ENCODE measurements around the gene COL6A1. TPM values are rescaled to one million over a fixed set of nuclear protein-coding genes. Genes with fewer than 3 reads are reported as not detected.
"Not testable (repeated sequence)": the region's sequence is repeated elsewhere in the genome, so short reads cannot be mapped to it uniquely, and the experiment has no call there.

COL6A1 gene
- total and polyA plus RNA-seq, 12 donors: 71.9 to 388 (median 143) TPM

GRCh38 chr21:46041183-46041582 lies 59.6 kb downstream of the COL6A1 start:
- 92% methylated on average over 10 of the region's 10 CpGs for whole genome bisulfite sequencing, 2 donors
- no peak for ATAC-seq
- intact Hi-C loops (cut with DNase I): loop anchor here in 1 of 10 donors (10.0 kb wide), 2 partner anchors 54 to 56 kb away; partner anchors contain the start of genes COL6A1 and COL6A2

GRCh38 chr21:46045154-46045553 lies 63.6 kb downstream of the COL6A1 start:
- DNase-seq (no peak), ATAC-seq (no peak)
- Histone ChIP-seq H3K9me3 (no peaks in the 10 kb centered on the region), H3K36me3 (no peaks in the 10 kb centered on the region), H3K27ac (peak overlapping the region in 5 of 10 donors; percentile 7 to 38 (median 25)), H3K4me3 (no peak overlapping the region), H3K27me3 (no peaks in the 10 kb centered on the region), H3K4me1 (peaks cover 0 to 23% (median 7%) of the 10 kb centered on the region in 9 donors)
- TF ChIP-seq CTCF (IDR thresholded peaks at IDR 0.05): no peak
- intact Hi-C loops (cut with DNase I): loop anchor here in 1 of 10 donors (10.0 kb wide), 2 partner anchors 50 to 60 kb away; partner anchors contain the start of genes COL6A1 and COL6A2
- WGBS, 2 donors: 48 to 65% methylated on average over 2 of the region's 2 CpGs

More at GRCh38 chr21:46041183-46041582, 59.6 kb downstream of the COL6A1 start:
- TF ChIP-seq CTCF (IDR thresholded peaks at IDR 0.05): no peak
- DNase-seq: peak in 1 of 2 donors; percentile 9
- Histone ChIP-seq H3K27ac (no peak overlapping the region), H3K4me1 (peaks cover 0 to 45% (median 20%) of the 10 kb centered on the region in 9 donors), H3K36me3 (no peaks in the 10 kb centered on the region), H3K27me3 (no peaks in the 10 kb centered on the region), H3K4me3 (no peak overlapping the region), H3K9me3 (no peaks in the 10 kb centered on the region)

- H3K36me3 ChIP-seq: no peaks in the 10 kb centered on the region
- no peaks in the 10 kb centered on the region for H3K27me3 ChIP-seq
- TF ChIP-seq CTCF (IDR thresholded peaks at IDR 0.05): no peak
- no peak for ATAC-seq
- intact Hi-C loops (cut with DNase I): loop anchor here in 1 of 10 donors (10.0 kb wide), 2 partner anchors 48 to 62 kb away; partner anchors contain the start of genes COL6A1 and COL6A2
- DNase-seq: no peak
- peak overlapping the region in 3 of 10 donors; percentile 2 to 27 (median 15) for H3K27ac ChIP-seq
- H3K4me3 ChIP-seq: no peak overlapping the region
- H3K4me1 ChIP-seq: peaks cover 0 to 28% (median 11%) of the 10 kb centered on the region in 9 donors
- 87 to 89% methylated on average over 12 of the region's 12 CpGs for WGBS, 2 donors
- no peaks in the 10 kb centered on the region for H3K9me3 ChIP-seq
These were observed 64.9 kb downstream of the COL6A1 start for GRCh38 chr21:46046471-46046870.

GRCh38 chr21:46046906-46047305 lies 65.3 kb downstream of the COL6A1 start:
- H3K27me3 ChIP-seq, H3K36me3 ChIP-seq, H3K4me3 ChIP-seq, H3K9me3 ChIP-seq, DNase-seq, ATAC-seq: not testable (repeated sequence)
- WGBS, 2 donors: 95 to 97% methylated on average over 12 of the region's 12 CpGs
- intact Hi-C loops (cut with DNase I): loop anchor here in 1 of 10 donors (10.0 kb wide), 2 partner anchors 48 to 62 kb away; partner anchors contain the start of genes COL6A1 and COL6A2
- peak overlapping the region in 1 of 10 donors; percentile 15 for H3K27ac ChIP-seq
- peaks cover 0 to 28% (median 11%) of the 10 kb centered on the region in 9 donors for H3K4me1 ChIP-seq

All from heart right ventricle (tissue), 16 donors.